HepG2 (cell line): ENCODE measurements around the gene HBS1L. TPM values are rescaled to one million over a fixed set of nuclear protein-coding genes. Genes with fewer than 3 reads are reported as not detected.

Experiments used
- ATAC-seq: fragments of 200-7000 bp; cut with Tn5 transposase; 3 replicates; pipeline ENCODE4 v1.9.1; 2020; ENCODE audit warnings: mild to moderate bottlenecking, moderate library complexity
- BruUV-seq: library from RNA; stranded (reverse); fragments of 400-500 nt; replicated peaks from 2 replicates; lab custom pipeline; 2021; lab: Mats Ljungman, UMichigan
- CTCF ChIA-PET: fragments of 300-600 bp; formaldehyde crosslinking; extraction: SDS; loops from one replicate; lab custom pipeline; 2021; ENCODE audit warnings: low total read pairs, inconsistent platforms, low intra/inter-chr PET ratio; lab: Yijun Ruan, JAX
- POLR2A ChIA-PET: fragments of 350-600 bp; sonication (Branson Sonifier 250); formaldehyde crosslinking; loops from one replicate; lab custom pipeline; 2020; ENCODE audit warnings: antibody characterized with exemption, inconsistent platforms; lab: Yijun Ruan, JAX
- DNase-seq: peaks from one replicate; pipeline ENCODE4 v3.0.0-alpha.2; 2015; ENCODE audit warnings: low spot score
- FAIRE-seq: peaks from 3 replicates; lab custom pipeline; 2011; peaks lifted over from hg19 to GRCh38; lab: Jason Lieb, UNC
- H2AFZ ChIP-seq: one replicate; pipeline ENCODE4 v1.6.1; 2011; ENCODE audit warnings: low read length, inconsistent platforms
- H3K27ac ChIP-seq: fragments of 300-600 bp; 3 replicates; pipeline ENCODE4 v1.8.0; 2011; ENCODE audit warnings: mixed run types, mild to moderate bottlenecking, mixed read lengths, low read length, inconsistent platforms; ENCODE audit not compliant: insufficient read depth; ENCODE audit errors: extremely low read length
- H3K27me3 ChIP-seq, 2 experiments: fragments of 200-600 bp in 1 of 2; 2 replicates in 1 of 2; 3 replicates in 1 of 2; pipeline versions ENCODE4 v1.6.0 to v1.8.0; 2011; ENCODE audit warnings: low read length in 2 of 2, mild to moderate bottlenecking in 2 of 2, moderate library complexity in 2 of 2, inconsistent platforms in 1 of 2; ENCODE audit not compliant: insufficient read depth in 2 of 2, control insufficient read depth in 1 of 2
- H3K36me3 ChIP-seq, 2 experiments: fragments of 200-600 bp in 1 of 2; replicated peaks in 1 of 2; 2 replicates in 1 of 2; 3 replicates in 1 of 2; pipeline versions ENCODE4 v1.5.1 to v1.8.0; 2011; ENCODE audit warnings: low read length in 2 of 2, inconsistent platforms in 1 of 2; ENCODE audit not compliant: insufficient read depth in 2 of 2, control insufficient read depth in 1 of 2
- H3K4me1 ChIP-seq: 2 replicates; pipeline ENCODE4 v1.5.1; 2012; ENCODE audit warnings: low read length, inconsistent platforms; ENCODE audit not compliant: insufficient read depth
- H3K4me2 ChIP-seq: 2 replicates; pipeline ENCODE4 v1.6.0; 2011; ENCODE audit warnings: low read depth, low read length, inconsistent platforms
- H3K4me3 ChIP-seq, 3 experiments: fragments of 200-600 bp in 1 of 3; sonication (generic), shearing (Covaris generic) in 1 of 3; replicated peaks in 1 of 3; 2 replicates each; pipeline ENCODE4 v1.5.1; 2011 to 2016; ENCODE audit warnings: low read length in 3 of 3, inconsistent platforms in 2 of 3, low read depth in 2 of 3, mild to moderate bottlenecking in 2 of 3, control low read depth in 1 of 3, mixed read lengths in 1 of 3; ENCODE audit not compliant: insufficient read depth in 1 of 3
- H3K79me2 ChIP-seq: one replicate; pipeline ENCODE4 v1.6.1; 2011; ENCODE audit warnings: low read length, inconsistent platforms; ENCODE audit not compliant: insufficient read depth
- H3K9ac ChIP-seq: 2 replicates; pipeline ENCODE4 v1.6.0; 2011; ENCODE audit warnings: mild to moderate bottlenecking, low read depth, low read length, inconsistent platforms; ENCODE audit not compliant: insufficient read depth
- H3K9me3 ChIP-seq: 2 replicates; pipeline ENCODE4 v1.5.1; 2012; ENCODE audit warnings: mild to moderate bottlenecking, low read length
- H4K20me1 ChIP-seq: 2 replicates; pipeline ENCODE4 v1.6.0; 2011; ENCODE audit warnings: inconsistent platforms, mild to moderate bottlenecking, low read length, moderate library complexity; ENCODE audit not compliant: insufficient read depth
- EZH2 ChIP-seq: conservative IDR thresholded peaks from 2 replicates; pipeline ENCODE4 v1.6.1; 2012; ENCODE audit warnings: mild to moderate bottlenecking, low read depth, low read length, moderate library complexity
- HNF1A ChIP-seq, 2 experiments: sonication (generic) in 1 of 2; formaldehyde crosslinking in 1 of 2; IDR thresholded peaks; 2 replicates each; pipeline versions ENCODE4 v1.4.0 to v1.6.1; 2016 to 2020; ENCODE audit warnings: borderline replicate concordance in 1 of 2, low read depth in 1 of 2, mild to moderate bottlenecking in 1 of 2, missing genetic modification reagents in 1 of 2
- NCOA5 ChIP-seq: sonication (generic); formaldehyde crosslinking; IDR thresholded peaks from 2 replicates; pipeline ENCODE4 v1.4.0; 2020; ENCODE audit warnings: missing genetic modification reagents
- RAD21 ChIP-seq: fragments of 450-650 bp; formaldehyde crosslinking; IDR thresholded peaks from 2 replicates; pipeline ENCODE4 v1.5.0; 2020; ENCODE audit warnings: mild to moderate bottlenecking
- ZBTB40 ChIP-seq, 2 experiments: fragments of 450-650 bp in 1 of 2; sonication (generic) in 1 of 2; formaldehyde crosslinking in 1 of 2; IDR thresholded peaks; 2 replicates each; pipeline versions ENCODE4 v1.6.1 to v1.8.0; 2016 to 2022; ENCODE audit warnings: antibody characterized with exemption in 1 of 2, mild to moderate bottlenecking in 1 of 2, missing genetic modification reagents in 1 of 2
- ZNF317 ChIP-seq: sonication (generic); formaldehyde crosslinking; IDR thresholded peaks from 2 replicates; pipeline ENCODE4 v1.5.0; 2020; ENCODE audit warnings: mild to moderate bottlenecking, missing genetic modification reagents
- ZNF572 ChIP-seq: sonication (generic); formaldehyde crosslinking; IDR thresholded peaks from 2 replicates; pipeline ENCODE4 v1.5.1; 2020; ENCODE audit warnings: mild to moderate bottlenecking, missing genetic modification reagents
- ZNF672 ChIP-seq: sonication (generic); formaldehyde crosslinking; IDR thresholded peaks from 2 replicates; pipeline ENCODE4 v1.8.1; 2022; ENCODE audit warnings: missing genetic modification reagents
- ZNF782 ChIP-seq: sonication (generic); formaldehyde crosslinking; IDR thresholded peaks from 2 replicates; pipeline ENCODE4 v1.4.0; 2020; ENCODE audit warnings: missing genetic modification reagents, mild to moderate bottlenecking, borderline replicate concordance
- ZNF878 ChIP-seq: sonication (generic); formaldehyde crosslinking; IDR thresholded peaks from 2 replicates; pipeline ENCODE4 v1.8.1; 2023; ENCODE audit warnings: mild to moderate bottlenecking, missing genetic modification reagents, moderate library complexity
- WGBS: methylation state at CpG from one replicate; pipeline ENCODE4 v1.1.6; 2017; ENCODE audit warnings: low lambda C conversion rate; 5-methylcytosine and 5-hydroxymethylcytosine counted together
- in situ Hi-C: cut with HindIII; loops from 2 replicates; pipeline ENCODE4 v1.10.0; 2017; ENCODE audit warnings: low pct_unique_long_range_greater_than_20kb; ENCODE audit not compliant: extremely low pct_ligation_motif_present
- intact Hi-C: fragments of 100-400 bp; cut with micrococcal nuclease; formaldehyde crosslinking; loops from one replicate; pipeline ENCODE4 v1.10.0; 2022; ENCODE audit not compliant: unreplicated experiment
- polyA plus RNA-seq, 8 experiments: library from polyadenylated mRNA; depleted of rRNA in 3 of 8; stranded (reverse) in 7 of 8; unstranded in 1 of 8; fragments of >200 nt; fragmentation: Illumina TruSeq in 4 of 8; extraction: Trizol in 4 of 8; gene quantifications; 2 replicates each; pipeline versions ENCODE4 v1.2.1 to v1.2.3, GENCODE V29; 2011 to 2016; ENCODE audit warnings: low read depth in 4 of 8, missing spikeins in 1 of 8, mixed read lengths in 1 of 8; ENCODE audit not compliant: insufficient read depth in 1 of 8
- total RNA-seq, 5 experiments: library from RNA; depleted of rRNA; stranded (reverse); fragments of >200 nt; fragmentation: Illumina TruSeq; extraction: Trizol; gene quantifications; 2 replicates each; pipeline ENCODE4 v1.2.3, GENCODE V29; 2016; ENCODE audit warnings: low read depth in 1 of 5

HBS1L gene
- total and polyA plus RNA-seq, 2 of the 13 experiments (the other 11 are each of a cell fraction or from before 2014, with no cell fraction given): 44.1 to 138 TPM

- Histone ChIP-seq H2AFZ (no peak overlapping the region), H3K4me2 (no peak overlapping the region), H4K20me1 (no peaks in the 10 kb centered on the region), H3K4me3 (no peak overlapping the region), H3K9ac (no peak overlapping the region), H3K79me2 (no peaks in the 10 kb centered on the region), H3K9me3 (no peaks in the 10 kb centered on the region), H3K36me3 (no peaks in the 10 kb centered on the region), H3K27me3 (no peaks in the 10 kb centered on the region; a peak in 1 of 5 replicates), H3K27ac (no peak overlapping the region), H3K4me1 (0 out of 2 replicates have a peak, but pooled peaks cover 6% of the 10 kb centered on the region)
- 37% methylated on average over 4 of the region's 4 CpGs for WGBS
- DNase-seq: no peak
- in situ Hi-C loops: no loop called here
- ChIA-PET POLR2A (no interaction called here), CTCF (no interaction called here)
- BruUV-seq: no TSS peak
- no peak for ATAC-seq
- intact Hi-C loops: no loop called here
- FAIRE-seq: no peak
- TF ChIP-seq ZNF572 (CRISPR knock-in tag): no peak
- no peak for TF ChIP-seq ZBTB40 (IDR thresholded peaks at IDR 0.05)
- TF ChIP-seq ZBTB40 (CRISPR knock-in tag; IDR thresholded peaks at IDR 0.05): no peak
- no peak for TF ChIP-seq NCOA5 (CRISPR knock-in tag)
- no peak for TF ChIP-seq EZH2
- no peak for TF ChIP-seq ZNF782 (CRISPR knock-in tag)
- no peak for TF ChIP-seq ZNF672 (CRISPR knock-in tag)
- TF ChIP-seq ZNF317 (CRISPR knock-in tag): no peak
- no peak for TF ChIP-seq RAD21 (CRISPR knock-in tag)
- TF ChIP-seq HNF1A (IDR thresholded peaks at IDR 0.05; ENCODE audit: low read depth): no peak
- no peak for TF ChIP-seq HNF1A (CRISPR knock-in tag; IDR thresholded peaks at IDR 0.05; ENCODE audit: borderline replicate concordance)
- no peak for TF ChIP-seq ZNF878 (CRISPR knock-in tag)
These were observed 35.3 kb upstream of the HBS1L start for GRCh38 chr6:135089901-135090300.
